ENCODE data around the gene TMEM51.

TMEM51 gene

DNA sequence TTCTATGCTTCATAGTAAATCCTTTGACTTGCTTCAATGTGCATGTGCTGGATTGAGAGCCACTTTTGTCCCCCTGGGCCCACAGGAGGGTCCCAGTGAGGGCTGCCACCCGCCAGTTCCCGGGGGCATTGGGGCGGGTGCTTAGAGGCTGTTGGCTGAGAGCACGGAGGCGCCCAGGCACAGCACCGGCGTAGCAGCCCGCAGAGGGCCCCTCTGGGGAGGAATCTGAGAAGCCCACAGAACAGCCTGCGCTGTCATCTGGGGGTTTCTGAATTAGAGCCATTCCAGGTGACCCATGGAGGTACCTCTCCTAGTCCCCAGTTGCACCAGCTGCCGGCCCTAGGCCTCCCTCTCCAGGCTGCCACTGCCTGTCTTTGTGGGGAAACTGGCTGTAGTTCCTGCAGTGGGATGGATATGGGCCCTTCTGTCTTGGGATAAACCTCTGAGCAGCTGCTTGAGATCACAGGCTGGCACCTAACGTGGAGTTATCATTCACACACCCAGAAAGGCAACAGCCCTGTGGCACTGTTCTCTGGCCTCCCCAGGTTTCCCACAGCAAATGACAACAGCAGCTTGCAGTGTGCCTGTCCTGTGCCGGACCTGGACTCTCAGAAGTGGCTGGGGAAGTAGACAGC, 39.5 kb downstream of the TMEM51 start:
- TF ChIP-seq, protein P1, sequence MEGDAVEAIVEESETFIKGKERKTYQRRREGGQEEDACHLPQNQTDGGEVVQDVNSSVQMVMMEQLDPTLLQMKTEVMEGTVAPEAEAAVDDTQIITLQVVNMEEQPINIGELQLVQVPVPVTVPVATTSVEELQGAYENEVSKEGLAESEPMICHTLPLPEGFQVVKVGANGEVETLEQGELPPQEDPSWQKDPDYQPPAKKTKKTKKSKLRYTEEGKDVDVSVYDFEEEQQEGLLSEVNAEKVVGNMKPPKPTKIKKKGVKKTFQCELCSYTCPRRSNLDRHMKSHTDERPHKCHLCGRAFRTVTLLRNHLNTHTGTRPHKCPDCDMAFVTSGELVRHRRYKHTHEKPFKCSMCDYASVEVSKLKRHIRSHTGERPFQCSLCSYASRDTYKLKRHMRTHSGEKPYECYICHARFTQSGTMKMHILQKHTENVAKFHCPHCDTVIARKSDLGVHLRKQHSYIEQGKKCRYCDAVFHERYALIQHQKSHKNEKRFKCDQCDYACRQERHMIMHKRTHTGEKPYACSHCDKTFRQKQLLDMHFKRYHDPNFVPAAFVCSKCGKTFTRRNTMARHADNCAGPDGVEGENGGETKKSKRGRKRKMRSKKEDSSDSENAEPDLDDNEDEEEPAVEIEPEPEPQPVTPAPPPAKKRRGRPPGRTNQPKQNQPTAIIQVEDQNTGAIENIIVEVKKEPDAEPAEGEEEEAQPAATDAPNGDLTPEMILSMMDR (IDR thresholded peaks at IDR 0.05; ENCODE audit: low read depth, low read length, missing control alignments) = no peak
- no peak for DNase-seq (ENCODE audit: low read depth)

DNA sequence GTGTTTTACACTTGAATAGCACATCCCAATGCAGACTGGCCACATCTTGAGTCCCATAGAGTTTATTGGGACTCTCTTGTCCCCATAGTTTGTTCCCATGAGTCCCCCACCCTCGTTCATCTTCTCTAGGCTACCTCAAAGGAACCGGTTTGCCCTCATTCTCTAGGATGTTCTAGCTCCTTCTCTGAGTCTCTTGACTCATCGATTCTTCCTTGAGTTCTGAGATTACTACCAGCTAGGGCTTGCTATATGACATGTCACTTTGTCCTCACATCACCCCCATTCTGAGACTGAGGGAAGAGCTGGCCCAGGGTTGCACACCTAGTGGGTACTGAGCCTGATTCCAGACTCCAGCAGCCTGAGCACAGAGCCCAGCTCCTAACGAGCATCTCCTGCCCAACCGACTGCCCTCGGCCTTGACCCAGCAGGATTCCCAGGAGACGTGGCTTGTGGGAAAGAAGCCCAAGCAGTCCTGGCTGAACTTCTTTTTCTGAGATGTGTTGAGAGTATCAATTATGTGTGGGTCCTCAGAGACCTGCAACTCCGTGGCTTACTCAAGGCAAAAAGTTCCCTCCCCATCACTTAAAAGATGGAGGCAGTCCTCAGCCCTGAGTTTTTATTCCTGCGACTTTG, 42.0 kb downstream of the TMEM51 start:
- TF ChIP-seq, protein P1 (IDR thresholded peaks at IDR 0.05; ENCODE audit: low read depth, low read length, missing control alignments) = no peak
- H3K4me3 ChIP-seq (ENCODE audit: low read depth, low read length) = no peak overlapping the region
- DNase-seq (ENCODE audit: low read depth) = no peak

More for the DNA sequence above, 39.5 kb downstream of the TMEM51 start:
- H3K4me3 ChIP-seq (ENCODE audit: low read depth, low read length) = no peak overlapping the region

DNA sequence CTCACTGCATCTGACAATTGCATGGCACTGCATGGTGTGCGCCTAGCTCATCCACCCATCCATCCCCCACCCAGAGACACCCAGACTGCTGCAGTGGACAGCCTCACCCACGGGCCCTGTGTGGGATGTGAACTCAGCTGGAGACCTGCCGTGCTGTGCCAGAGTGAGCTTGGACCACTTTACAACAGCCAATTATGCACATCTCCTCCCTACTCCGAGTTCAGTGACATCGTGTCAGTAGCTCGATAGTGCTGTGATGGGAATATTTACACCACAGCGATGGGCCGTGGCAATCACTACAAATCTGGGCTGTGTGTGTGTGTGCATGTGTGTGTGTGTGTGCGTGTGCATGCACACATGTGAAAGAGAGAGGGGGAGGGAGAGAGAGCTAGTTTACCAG, 42.5 kb downstream of the TMEM51 start:
- TF ChIP-seq, protein P1 (IDR thresholded peaks at IDR 0.05; ENCODE audit: low read depth, low read length, missing control alignments) = no peak
- H3K4me3 ChIP-seq (ENCODE audit: low read depth, low read length) = no peak overlapping the region
- DNase-seq (ENCODE audit: low read depth) = no peak

DNA sequence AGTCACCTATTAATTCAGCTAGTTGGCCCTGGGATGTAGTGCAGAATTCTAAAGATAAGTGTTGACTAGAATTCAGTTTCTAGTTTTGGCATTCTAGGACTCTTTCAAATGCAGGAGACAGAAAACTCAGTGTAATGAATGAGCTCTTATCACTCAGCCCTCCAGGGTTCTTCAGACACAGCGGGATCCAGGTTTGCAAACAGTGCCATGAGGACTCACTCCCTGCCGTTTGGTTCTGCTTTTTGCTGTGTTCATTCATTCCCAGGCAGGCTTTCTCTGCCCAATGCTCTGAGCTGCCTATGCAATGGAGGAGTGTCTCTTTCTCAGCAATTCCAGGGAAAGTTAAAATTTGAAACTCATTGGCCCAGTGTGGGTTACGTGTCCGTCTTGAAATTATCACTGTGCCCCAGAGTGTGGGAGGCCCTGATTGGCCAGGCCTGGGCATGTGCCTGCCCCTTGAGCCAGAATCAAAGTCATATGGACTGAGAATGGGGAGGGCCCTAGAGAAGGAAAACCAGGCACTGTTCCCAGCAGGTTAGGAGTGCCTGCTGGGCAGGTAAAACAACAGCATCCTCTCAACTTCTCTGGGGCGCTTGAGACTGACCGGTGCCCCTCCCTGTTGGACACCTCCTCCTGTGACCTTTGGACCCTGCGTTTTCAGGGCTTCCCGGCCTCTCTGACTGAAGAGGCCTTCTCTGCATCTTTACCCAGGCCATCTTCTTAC, 43.4 kb downstream of the TMEM51 start:
- TF ChIP-seq, protein P1 (IDR thresholded peaks at IDR 0.05; ENCODE audit: low read depth, low read length, missing control alignments) = no peak
- no peak overlapping the region for H3K4me3 ChIP-seq (ENCODE audit: low read depth, low read length)
- DNase-seq (ENCODE audit: low read depth) = no peak

DNA sequence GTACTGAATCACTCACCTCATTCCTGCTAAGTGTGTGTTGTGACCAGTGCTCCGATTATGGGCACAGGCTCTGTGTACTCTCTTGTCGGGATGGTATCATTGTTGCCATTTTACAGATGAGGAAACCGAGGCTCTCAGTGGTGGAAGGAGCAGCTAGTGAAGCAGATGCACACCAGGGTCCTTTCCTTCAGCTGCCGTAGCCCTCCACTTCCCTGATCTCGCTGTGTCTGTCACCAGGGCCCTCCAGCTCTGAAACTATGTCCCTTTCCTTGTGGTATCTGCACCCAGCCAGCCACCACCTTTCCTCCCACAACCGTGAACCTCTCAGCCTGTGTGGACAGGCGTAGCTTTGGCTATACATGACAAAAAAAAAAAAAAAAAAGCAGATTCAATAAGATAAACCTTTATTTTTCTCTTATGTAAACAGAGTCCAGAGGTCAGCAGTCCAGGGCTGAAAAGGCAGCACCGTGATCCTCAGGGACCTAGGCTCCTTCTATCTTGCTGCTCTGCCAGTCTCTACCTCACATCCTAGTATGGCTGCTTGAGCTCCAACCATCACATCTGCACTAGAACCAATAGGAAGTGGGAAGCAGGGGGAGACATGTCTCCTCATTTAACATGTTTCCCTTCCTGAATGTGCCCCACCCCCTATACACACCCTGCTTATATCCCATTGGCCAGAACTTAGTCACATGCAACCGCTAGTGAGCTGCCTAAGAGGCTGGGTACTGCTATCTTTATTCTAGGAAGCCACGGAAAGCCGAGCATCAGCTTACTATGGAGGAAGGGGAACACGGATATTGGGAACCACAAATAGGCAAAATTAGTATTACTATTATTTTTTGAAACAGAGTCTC, 44.3 kb downstream of the TMEM51 start:
- no peak for DNase-seq (ENCODE audit: low read depth)
- H3K4me3 ChIP-seq (ENCODE audit: low read depth, low read length) = no peak overlapping the region
- TF ChIP-seq, protein P1 (IDR thresholded peaks at IDR 0.05; ENCODE audit: low read depth, low read length, missing control alignments) = no peak

DNA sequence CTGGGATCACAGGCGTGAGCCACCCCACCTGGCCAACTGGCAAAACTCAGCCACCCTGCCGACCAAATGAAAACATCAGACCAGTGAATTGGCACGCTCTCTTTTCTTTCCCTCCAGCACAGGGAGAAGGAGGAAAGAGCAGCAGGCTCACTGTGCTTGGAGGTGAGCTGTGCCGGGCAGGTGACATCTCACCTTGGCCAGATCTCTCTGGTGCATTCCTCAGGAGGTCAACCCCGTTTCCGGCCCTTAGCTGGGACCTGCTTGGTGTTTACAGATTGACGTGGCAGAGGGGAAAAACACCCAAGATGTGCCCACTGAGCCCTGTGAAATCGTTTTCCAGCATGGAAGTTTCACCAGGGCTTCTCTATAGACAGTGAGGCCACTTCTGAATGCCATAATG, 45.1 kb downstream of the TMEM51 start:
- TF ChIP-seq, protein P1 (IDR thresholded peaks at IDR 0.05; ENCODE audit: low read depth, low read length, missing control alignments) = no peak
- H3K4me3 ChIP-seq (ENCODE audit: low read depth, low read length) = no peak overlapping the region
- DNase-seq (ENCODE audit: low read depth) = no peak

All from GM12864 (cell line).